ENCODE measurements around the gene RPL22. TPM values are rescaled to one million over a fixed set of nuclear protein-coding genes. Genes with fewer than 3 reads are reported as not detected.

Gene RPL22
- total and polyA plus RNA-seq, 2 of the 4 experiments (the other 2 are of a cell fraction): 26.2 to 131 TPM

- Histone ChIP-seq H4K91ac (ENCODE audit: insufficient read depth, low read depth, low read length) (no peak overlapping the region), H3K36me3 (ENCODE audit: control insufficient read depth, insufficient read depth, low read length) (no peaks in the 10 kb centered on the region), H3K27ac (ENCODE audit: insufficient read depth, low read length) (no peak overlapping the region), H4K8ac (ENCODE audit: low read depth in 2 of 2, low read length in 2 of 2) (no peak overlapping the region), H4K5ac (ENCODE audit: low read depth, low read length) (no peak overlapping the region), H3K79me1 (ENCODE audit: low read depth in 1 of 2, low read length in 2 of 2) (no peaks in the 10 kb centered on the region), H2AK9ac (replicated peaks; ENCODE audit: low read depth, low read length, poor library complexity) (no peak overlapping the region), H2AK5ac (ENCODE audit: low read depth, low read length) (no peak overlapping the region), H3K56ac (ENCODE audit: extremely low read depth, insufficient read depth, low read length) (no peak overlapping the region), H3K4me1 (ENCODE audit: control insufficient read depth, insufficient read depth, low read length) (peaks cover 5% of the 10 kb centered on the region; the same call in 1 of the 2 replicates), H3K27me3 (ENCODE audit: control insufficient read depth, insufficient read depth, low read length) (no peaks in the 10 kb centered on the region; the same call in 1 of the 2 replicates), H2BK20ac (ENCODE audit: low read depth, low read length) (no peak overlapping the region), H2BK120ac (ENCODE audit: low read depth, low read length) (no peak overlapping the region), H3K14ac (replicated peaks; ENCODE audit: low read depth, low read length) (no peak overlapping the region), H3K9me1 (ENCODE audit: insufficient read depth, low read length) (no peaks in the 10 kb centered on the region), H3K9ac (ENCODE audit: low read depth, low read length) (no peak overlapping the region), H2AFZ (replicated peaks; ENCODE audit: low read length, poor library complexity) (no peak overlapping the region), H2BK15ac (ENCODE audit: low read depth, low read length) (no peak overlapping the region), H2BK5ac (ENCODE audit: low read depth, low read length, poor library complexity, severe bottlenecking) (no peak overlapping the region), H3K4ac (ENCODE audit: low read depth, low read length) (no peak overlapping the region), H3K9me3 (ENCODE audit: control insufficient read depth, insufficient read depth, low read length) (no peaks in the 10 kb centered on the region), H4K20me1 (ENCODE audit: insufficient read depth, low read length) (no peaks in the 10 kb centered on the region; the same call in 1 of the 2 replicates), H3K18ac (ENCODE audit: low read depth, low read length) (no peak overlapping the region), H3K4me3 (ENCODE audit: insufficient read depth, low read depth, low read length) (no peak overlapping the region), H3K4me2 (ENCODE audit: low read depth, low read length) (no peak overlapping the region), H3K23ac (ENCODE audit: low read depth, low read length) (no peak overlapping the region)
- dilution Hi-C loops (cut with HindIII; ENCODE audit: low sequenced_read_pairs, unreplicated experiment): no loop called here
- in situ Hi-C loops (cut with MboI; ENCODE audit: low sequenced_read_pairs): no loop called here
- 93% methylated on average over 5 of the region's 29 CpGs; no CpG with 5 or more reads in 1 of the 2 experiments for WGBS, 2 experiments (ENCODE audit: extremely low coverage in 2 of 2, insufficient read length in 1 of 2)
- ChIA-PET CTCF (no interaction called here), POLR2A (ENCODE audit: unreplicated experiment) (no interaction called here)
- TF ChIP-seq CEBPB (IDR thresholded peaks at IDR 0.05; ENCODE audit: low read depth, low read length): no peak
- TF ChIP-seq BHLHE40 (IDR thresholded peaks at IDR 0.05; ENCODE audit: low read depth, low read length): no peak
- no peak for TF ChIP-seq POLR2A (IDR thresholded peaks at IDR 0.05; ENCODE audit: low read depth, low read length)
- TF ChIP-seq MXI1 (IDR thresholded peaks at IDR 0.05; ENCODE audit: borderline replicate concordance, low read depth, low read length): no peak
- TF ChIP-seq NFE2L2 (IDR thresholded peaks at IDR 0.05; ENCODE audit: low read depth, low read length): no peak
- no peak for TF ChIP-seq MAZ (IDR thresholded peaks at IDR 0.05; ENCODE audit: borderline replicate concordance, low read depth, low read length)
- no peak for TF ChIP-seq RAD21 (IDR thresholded peaks at IDR 0.05; ENCODE audit: low read length)
- no peak for TF ChIP-seq USF2 (IDR thresholded peaks at IDR 0.05; ENCODE audit: low read depth, low read length)
- no peak for TF ChIP-seq ELK1 (IDR thresholded peaks at IDR 0.05; ENCODE audit: borderline replicate concordance, low read depth, low read length)
- no peak for TF ChIP-seq FOS (IDR thresholded peaks at IDR 0.05; ENCODE audit: low read depth, low read length)
- TF ChIP-seq RFX5 (IDR thresholded peaks at IDR 0.05; ENCODE audit: low read depth, low read length): no peak
- no peak for TF ChIP-seq RCOR1 (IDR thresholded peaks at IDR 0.05; ENCODE audit: insufficient replicate concordance, low read length)
- no peak for TF ChIP-seq CTCF (conservative IDR thresholded peaks at IDR 0.05; ENCODE audit: low read depth, low read length)
- no peak for TF ChIP-seq CHD1 (IDR thresholded peaks at IDR 0.05; ENCODE audit: low read depth, low read length)
- TF ChIP-seq MAFK (IDR thresholded peaks at IDR 0.05; ENCODE audit: low read depth, low read length): no peak
- intact Hi-C loops (cut with micrococcal nuclease): no loop called here
- no peak for ATAC-seq (ENCODE audit: low read depth)
- BruUV-seq (replicated peaks): no TSS peak
- no peak for DNase-seq
These were observed 11.4 kb upstream of the RPL22 start for GRCh38 chr1:6210591-6211355.

All from IMR-90 (cell line).